Hepatic stellate cell (primary cell): ENCODE measurements around the gene FAM227B.
A peak's percentile ranks its signal among the peaks of the same experiment; 100 is the strongest.
"Not testable (repeated sequence)": the region's sequence is repeated elsewhere in the genome, so short reads cannot be mapped to it uniquely, and the experiment has no call there.

ENCODE experiments used
- DNase-seq: peaks from one replicate; pipeline ENCODE4 v3.0.0; 2011; ENCODE audit warnings: low spot score

The FAM227B gene

GRCh38 chr15:49610157-49610918 lies 10.3 kb downstream of the FAM227B start:
- DNase-seq = no peak

GRCh38 chr15:49606594-49606993 lies 14.0 kb downstream of the FAM227B start:
- no peak for DNase-seq

DNA sequence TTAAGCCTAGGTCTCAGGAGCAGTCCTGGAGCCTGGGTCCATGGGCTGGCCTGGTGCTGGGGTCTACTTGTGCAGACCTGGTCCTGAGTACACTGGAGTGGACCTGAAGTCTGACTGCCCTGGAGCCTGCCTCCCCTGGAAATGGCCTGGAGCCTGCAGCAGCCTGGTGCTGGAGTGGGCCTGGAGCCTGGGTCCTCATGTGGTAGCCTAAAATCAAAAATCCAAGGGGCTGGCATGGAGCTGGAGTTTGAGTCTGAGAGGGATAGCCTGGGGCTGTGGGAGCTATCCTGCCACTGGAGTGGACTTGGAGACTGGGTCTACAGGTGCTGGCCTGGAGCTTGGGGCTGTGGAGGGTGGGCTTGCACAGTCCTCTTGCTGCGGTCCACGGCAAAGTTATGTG lies 15.0 kb downstream of the FAM227B start:
- DNase-seq = no peak

DNA sequence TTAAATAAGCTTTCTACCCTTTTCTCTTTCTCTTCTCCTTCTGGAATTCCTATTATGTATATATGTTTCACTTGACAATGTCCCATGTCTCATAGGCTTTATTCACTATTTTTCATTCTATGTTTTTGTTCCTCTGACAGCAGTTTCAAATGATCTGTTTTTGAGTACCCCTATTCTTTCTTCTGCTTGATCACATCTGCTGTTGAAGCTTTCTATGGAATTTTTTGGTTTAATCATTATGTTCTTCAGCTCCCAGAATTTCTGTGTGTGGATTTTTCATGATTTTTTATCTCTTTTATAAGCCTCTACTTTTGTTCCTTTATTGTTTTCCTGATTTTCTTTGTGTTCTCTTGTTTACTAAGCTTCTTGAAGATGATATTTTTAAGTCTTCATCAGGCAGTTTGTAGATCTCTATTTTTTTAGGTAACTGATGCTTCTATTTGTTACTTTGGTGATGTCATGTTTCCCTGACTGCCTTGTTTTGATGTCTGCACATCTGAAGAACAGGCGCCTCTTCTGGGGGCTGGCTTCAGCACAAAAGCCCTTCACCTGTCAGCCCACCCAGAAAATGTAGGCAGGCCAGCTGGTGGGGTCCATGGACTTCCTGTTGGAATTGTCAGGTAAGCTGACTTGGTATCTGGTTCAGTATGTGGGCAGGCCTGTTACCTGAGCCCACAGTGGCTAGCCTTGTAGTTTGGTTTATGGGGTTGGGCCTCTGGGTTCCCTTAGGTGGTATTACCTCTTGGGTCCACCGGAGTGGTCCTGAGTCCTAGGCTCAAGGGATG lies 15.8 kb downstream of the FAM227B start:
- DNase-seq = no peak

- DNase-seq = not testable (repeated sequence)
These were observed 27.7 kb downstream of the FAM227B start for GRCh38 chr15:49592829-49593316.

DNA sequence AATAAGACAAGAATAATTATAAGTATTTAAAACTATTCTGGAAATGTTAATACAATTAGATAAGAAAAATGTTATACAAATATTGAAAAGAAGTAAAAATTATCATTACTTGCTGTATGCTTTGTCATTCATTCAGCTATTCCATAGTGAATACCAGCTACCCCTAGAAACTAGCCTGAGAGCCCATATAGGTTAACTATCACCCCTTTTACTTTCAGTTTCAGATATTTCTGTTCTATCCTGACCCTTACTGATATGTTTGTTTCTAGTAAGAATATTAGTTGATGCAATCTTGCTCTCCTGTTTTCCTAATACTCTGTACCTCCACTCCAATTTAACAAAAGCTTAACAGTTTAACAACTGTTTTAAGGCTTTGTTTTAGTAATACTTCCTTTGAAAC lies 31.6 kb downstream of the FAM227B start:
- peak; percentile 1 for DNase-seq

- DNase-seq = no peak
These were observed 47.2 kb downstream of the FAM227B start for GRCh38 chr15:49573421-49573820.

DNA sequence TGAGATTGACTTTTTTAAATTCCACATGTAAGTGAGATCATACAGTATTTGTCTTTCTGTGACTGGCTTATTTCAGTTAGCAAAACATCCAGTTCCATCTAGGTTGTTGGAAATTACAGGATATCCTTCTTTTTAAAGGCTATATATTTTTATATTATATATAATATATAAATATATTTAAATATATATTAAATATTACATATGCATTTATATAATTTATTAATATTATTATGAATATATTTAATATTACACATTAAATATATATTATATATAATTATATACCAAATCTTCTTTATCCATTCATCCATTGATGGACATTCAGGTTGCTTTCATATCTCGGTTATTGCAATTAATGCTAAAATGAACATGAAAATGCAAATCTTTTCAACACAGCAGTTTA lies 49.9 kb downstream of the FAM227B start:
- DNase-seq = no peak

DNA sequence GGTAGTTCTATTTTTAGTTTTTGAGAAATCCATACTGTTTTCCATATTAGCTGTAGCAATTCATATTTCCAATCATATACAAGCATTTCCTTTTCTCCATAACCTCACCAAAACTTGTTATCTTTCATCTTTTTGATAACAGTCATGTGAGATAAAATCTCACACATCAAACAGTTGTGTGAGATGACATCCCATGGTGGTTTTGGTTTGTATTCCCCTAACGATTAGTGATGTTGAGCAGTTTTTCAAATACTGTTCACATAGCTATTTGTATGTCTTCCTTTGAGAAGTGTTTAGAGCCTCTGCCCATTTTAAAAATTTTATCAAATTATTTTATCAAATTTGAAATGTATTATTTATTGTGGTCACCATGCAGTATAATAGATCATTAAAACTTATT lies 50.4 kb downstream of the FAM227B start:
- no peak for DNase-seq

GRCh38 chr15:49560045-49560444 lies 60.6 kb downstream of the FAM227B start:
- no peak for DNase-seq

DNA sequence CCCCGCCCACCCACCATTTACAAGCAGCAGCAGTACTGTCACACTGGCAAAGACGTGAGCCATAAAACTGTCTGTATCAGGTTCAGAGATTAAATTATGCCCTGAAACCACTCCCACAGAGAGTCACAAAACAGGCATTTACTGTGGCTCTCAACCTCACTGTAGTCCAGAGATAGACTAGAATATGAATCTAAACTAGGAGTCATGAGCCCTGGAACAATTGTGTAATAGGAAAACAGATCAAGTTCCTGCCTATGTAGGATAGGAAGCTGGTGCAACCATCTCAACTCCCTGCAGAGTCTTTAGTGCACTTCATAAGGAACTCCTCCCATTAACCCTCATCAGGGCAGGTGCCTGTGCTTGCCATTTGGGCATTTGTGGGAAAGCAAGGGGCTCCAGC lies 61.7 kb downstream of the FAM227B start:
- DNase-seq = no peak

- no peak for DNase-seq
These were observed 64.2 kb downstream of the FAM227B start for GRCh38 chr15:49556437-49556836.

DNA sequence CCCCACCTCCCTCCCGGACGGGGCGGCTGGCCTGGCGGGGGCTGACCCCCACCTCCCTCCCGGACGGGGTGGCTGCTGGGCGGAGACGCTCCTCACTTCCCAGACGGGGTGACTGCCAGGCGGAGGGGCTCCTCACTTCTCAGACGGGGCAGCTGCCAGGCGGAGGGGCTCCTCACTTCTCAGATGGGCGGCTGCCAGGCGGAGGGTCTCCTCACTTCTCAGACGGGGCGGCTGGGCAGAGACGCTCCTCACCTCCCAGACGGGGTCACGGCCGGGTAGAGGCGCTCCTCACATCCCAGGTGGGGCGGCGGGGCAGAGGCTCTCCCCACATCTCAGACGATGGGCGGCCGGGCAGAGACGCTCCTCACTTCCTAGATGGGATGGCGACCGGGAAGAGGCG lies 70.3 kb downstream of the FAM227B start:
- not testable (repeated sequence) for DNase-seq

DNA sequence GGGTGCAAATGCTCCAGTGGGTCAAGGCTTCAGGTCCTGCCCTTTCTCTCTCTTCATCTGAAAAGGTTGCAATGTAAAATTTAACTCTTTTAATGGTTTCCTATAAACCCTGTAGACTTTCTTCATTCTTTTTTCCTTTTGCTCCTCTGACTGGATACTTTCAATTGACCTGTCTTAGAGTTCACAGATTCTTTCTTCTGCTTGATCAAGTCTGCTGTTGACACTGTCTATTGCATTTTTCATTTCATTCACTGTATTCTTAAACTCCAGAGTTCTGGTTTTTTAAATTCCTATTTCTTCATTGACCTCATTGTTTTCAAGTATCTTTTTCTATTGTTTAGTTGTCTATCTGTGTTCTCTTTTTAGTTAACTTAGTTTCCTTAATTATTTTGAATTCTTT lies 82.1 kb downstream of the FAM227B start:
- DNase-seq = no peak

DNA sequence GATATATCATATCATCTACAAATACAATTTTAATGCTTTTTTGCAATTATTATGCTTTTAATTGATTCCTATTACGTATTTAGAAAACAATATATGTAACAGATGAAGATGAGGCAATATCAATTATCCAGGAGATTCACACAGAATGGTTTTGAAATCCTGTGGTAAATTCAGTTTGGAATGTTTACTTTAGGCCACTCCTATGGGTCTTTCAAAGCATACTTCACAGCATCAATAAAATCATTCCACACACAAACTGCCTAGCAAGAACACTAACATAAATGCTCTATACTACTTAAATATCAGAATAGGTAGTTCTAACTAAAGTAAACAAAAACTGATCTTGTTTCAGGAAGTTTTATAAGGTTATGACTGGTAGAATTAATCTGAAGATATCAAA lies 90.5 kb downstream of the FAM227B start:
- no peak for DNase-seq

DNA sequence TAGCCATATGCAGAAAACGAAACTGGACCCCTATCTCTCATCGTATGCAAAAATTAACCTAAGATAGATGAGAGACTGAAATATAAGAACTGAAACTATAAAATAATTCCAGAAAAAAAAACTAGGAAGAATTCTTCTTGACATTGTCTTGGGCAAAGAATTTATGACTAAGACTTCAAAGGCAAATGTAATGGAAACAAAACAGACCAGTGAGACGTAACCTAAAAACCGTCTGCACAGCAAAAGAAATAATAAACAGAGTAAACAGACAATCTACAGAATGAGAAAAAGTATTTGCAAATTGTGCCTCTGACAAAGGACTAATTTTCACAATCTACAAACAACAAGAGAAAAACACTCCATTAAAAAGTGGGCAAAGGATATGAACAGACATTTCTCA lies 92.3 kb downstream of the FAM227B start:
- no peak for DNase-seq

- no peak for DNase-seq
These were observed 98.8 kb downstream of the FAM227B start for GRCh38 chr15:49521802-49522201.

GRCh38 chr15:49512739-49513138 lies 107.9 kb downstream of the FAM227B start:
- not testable (repeated sequence) for DNase-seq

- DNase-seq = no peak
These were observed 113.4 kb downstream of the FAM227B start for GRCh38 chr15:49507261-49507660.

DNA sequence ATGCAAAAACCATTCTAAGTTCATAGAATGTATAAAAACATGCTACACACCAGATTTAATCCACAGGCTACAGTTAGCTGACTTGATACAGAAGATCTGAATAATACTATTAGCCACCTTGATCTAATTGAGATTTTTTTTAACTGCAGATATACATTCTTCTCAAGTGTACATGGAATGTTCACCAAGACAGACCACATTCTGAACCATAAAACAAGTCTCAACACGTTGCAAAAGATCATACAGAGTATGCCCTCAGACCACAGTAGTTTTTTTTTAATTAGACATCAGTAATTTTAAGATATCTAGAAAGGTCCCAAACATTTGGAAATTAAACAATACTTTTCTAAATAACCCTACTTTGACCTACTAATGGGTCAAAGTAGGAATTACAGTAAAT lies 114.3 kb downstream of the FAM227B start:
- no peak for DNase-seq

DNA sequence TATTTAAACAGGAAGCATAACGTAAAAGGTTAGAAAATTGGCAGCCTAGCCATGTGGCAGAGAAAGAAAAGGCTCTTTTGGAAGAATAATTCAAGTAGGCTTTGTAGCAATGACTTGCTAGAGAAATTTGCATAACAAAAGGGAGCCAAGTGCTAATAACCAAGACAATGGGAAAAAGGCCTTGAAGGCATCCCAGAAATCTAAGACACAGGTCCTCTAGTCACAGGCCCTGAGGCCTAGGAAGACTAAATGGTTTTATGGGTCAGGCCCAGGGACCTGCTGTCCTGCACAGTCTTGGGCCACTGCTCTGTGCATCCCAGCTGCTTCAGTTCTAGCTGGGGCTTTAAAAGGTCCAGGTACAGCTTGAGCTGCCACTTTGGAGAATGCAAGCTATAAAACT lies 119.0 kb downstream of the FAM227B start:
- no peak for DNase-seq

DNA sequence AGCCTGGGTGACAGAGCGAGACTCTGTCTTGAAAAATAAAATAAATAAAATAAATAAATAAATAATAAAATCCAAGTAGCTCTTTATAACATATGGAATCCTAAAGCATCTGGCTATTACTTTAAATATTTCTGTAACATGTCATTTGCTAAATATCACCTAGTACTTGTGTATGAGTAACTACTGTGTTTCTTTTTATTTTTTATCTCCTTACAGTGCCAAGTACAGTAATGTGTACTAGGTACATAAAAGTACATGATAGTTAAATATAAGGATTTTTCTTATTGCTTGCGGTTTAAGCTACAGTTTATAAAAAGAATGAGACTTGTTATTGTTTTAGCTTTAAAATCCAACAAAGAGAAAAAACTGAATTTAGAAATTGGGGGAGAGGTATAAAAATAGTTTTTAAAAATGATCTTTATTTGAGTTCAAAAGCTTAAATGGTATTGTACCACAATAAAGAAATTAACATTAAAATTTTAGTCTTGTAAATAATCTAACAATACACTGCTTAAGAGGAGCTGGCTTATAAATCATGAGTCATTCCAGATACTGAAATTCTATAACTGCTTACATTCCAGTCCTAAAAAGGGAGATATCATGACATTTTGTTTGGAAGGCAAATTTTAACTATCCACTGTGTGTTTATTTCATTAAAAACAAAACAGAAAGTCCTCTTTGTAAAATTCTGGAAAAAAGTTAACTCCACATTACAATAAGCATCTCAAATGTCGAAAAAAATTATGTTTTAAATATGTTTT lies 124.4 kb downstream of the FAM227B start:
- DNase-seq = peak; percentile 25

- DNase-seq = no peak
These were observed 125.8 kb downstream of the FAM227B start for GRCh38 chr15:49494842-49495241.
